KMS-11 (cell line): ENCODE data around the gene CGB2.

Experiments
- H2AFZ ChIP-seq: fragments of 200-600 bp; sonication (generic); 2 replicates; pipeline ENCODE4 v1.6.1; 2016; ENCODE audit warnings: antibody characterized with exemption, mixed run types, low read depth
- H3K27ac ChIP-seq: fragments of 200-600 bp; sonication (generic); 2 replicates; pipeline ENCODE4 v1.6.1; 2016; ENCODE audit warnings: mild to moderate bottlenecking, mixed run types
- H3K27me3 ChIP-seq: fragments of 200-600 bp; sonication (generic); 2 replicates; pipeline ENCODE4 v1.6.1; 2017; ENCODE audit warnings: mild to moderate bottlenecking, low read depth, mixed run types, moderate library complexity; ENCODE audit not compliant: insufficient read depth
- H3K36me3 ChIP-seq: fragments of 200-600 bp; sonication (generic); 2 replicates; pipeline ENCODE4 v1.6.1; 2017; ENCODE audit warnings: mild to moderate bottlenecking, mixed run types; ENCODE audit not compliant: insufficient read depth
- H3K4me1 ChIP-seq: fragments of 200-600 bp; sonication (generic); 2 replicates; pipeline ENCODE4 v1.6.1; 2016; ENCODE audit warnings: mild to moderate bottlenecking, low read depth, mixed run types; ENCODE audit not compliant: poor library complexity, severe bottlenecking
- H3K4me2 ChIP-seq: fragments of 200-600 bp; sonication (generic); 2 replicates; pipeline ENCODE4 v1.7.0; 2016; ENCODE audit warnings: mild to moderate bottlenecking, mixed run types
- H3K4me3 ChIP-seq: fragments of 200-600 bp; sonication (generic); IDR thresholded peaks from 2 replicates; pipeline ENCODE4 v1.6.1; 2017; ENCODE audit warnings: low read depth, low read length, mixed read lengths; ENCODE audit not compliant: insufficient read depth
- H3K79me2 ChIP-seq: fragments of 200-600 bp; sonication (generic); 2 replicates; pipeline ENCODE4 v1.6.1; 2016; ENCODE audit warnings: low read depth, mixed run types; ENCODE audit not compliant: insufficient read depth
- H3K9ac ChIP-seq: fragments of 200-600 bp; sonication (generic); 2 replicates; pipeline ENCODE4 v1.6.1; 2016; ENCODE audit warnings: mild to moderate bottlenecking, mixed run types
- H4K20me1 ChIP-seq: fragments of 200-600 bp; sonication (generic); 2 replicates; pipeline ENCODE4 v1.6.1; 2016; ENCODE audit warnings: mild to moderate bottlenecking, mixed run types; ENCODE audit not compliant: insufficient read depth
- TF ChIP-seq, protein P1 (sequence below): fragments of 200-600 bp; sonication (generic); conservative IDR thresholded peaks from 2 replicates; pipeline ENCODE4 v1.6.1; 2017; ENCODE audit warnings: low read depth, mild to moderate bottlenecking, antibody characterized with exemption, low read length, moderate library complexity, mixed read lengths

Gene CGB2

DNA sequence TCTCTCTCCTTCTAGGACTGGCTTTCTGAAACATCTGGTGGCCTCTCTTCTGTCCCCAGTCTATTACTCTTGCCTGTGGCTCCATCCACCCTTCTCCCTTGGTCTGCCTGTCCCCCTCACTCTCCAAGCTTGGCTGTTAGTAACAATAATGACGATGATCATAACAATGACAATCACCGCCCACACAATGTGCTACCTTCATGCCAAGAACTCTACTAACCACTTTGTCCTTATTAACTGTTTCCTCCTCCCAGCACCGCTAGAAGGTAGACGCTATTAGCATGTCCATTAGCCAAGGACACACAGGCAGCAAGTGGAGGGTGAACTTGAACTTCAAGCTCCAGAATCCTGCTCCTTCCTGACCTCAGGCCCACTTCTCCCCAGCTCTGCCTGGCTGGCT, 41.3 kb upstream of the CGB2 start:
- no peak overlapping the region for H3K9ac ChIP-seq
- no peaks in the 10 kb centered on the region for H3K36me3 ChIP-seq
- no peak overlapping the region for H3K27ac ChIP-seq
- H4K20me1 ChIP-seq, result no peaks in the 10 kb centered on the region
- H3K4me1 ChIP-seq, result peaks cover 15% of the 10 kb centered on the region
- H3K79me2 ChIP-seq, result peaks cover 38% of the 10 kb centered on the region
- no peaks in the 10 kb centered on the region for H3K27me3 ChIP-seq
- H3K4me3 ChIP-seq, result no peak overlapping the region
- TF ChIP-seq, protein P1, sequence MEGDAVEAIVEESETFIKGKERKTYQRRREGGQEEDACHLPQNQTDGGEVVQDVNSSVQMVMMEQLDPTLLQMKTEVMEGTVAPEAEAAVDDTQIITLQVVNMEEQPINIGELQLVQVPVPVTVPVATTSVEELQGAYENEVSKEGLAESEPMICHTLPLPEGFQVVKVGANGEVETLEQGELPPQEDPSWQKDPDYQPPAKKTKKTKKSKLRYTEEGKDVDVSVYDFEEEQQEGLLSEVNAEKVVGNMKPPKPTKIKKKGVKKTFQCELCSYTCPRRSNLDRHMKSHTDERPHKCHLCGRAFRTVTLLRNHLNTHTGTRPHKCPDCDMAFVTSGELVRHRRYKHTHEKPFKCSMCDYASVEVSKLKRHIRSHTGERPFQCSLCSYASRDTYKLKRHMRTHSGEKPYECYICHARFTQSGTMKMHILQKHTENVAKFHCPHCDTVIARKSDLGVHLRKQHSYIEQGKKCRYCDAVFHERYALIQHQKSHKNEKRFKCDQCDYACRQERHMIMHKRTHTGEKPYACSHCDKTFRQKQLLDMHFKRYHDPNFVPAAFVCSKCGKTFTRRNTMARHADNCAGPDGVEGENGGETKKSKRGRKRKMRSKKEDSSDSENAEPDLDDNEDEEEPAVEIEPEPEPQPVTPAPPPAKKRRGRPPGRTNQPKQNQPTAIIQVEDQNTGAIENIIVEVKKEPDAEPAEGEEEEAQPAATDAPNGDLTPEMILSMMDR, result no peak
- no peak overlapping the region for H2AFZ ChIP-seq
- no peak overlapping the region for H3K4me2 ChIP-seq

DNA sequence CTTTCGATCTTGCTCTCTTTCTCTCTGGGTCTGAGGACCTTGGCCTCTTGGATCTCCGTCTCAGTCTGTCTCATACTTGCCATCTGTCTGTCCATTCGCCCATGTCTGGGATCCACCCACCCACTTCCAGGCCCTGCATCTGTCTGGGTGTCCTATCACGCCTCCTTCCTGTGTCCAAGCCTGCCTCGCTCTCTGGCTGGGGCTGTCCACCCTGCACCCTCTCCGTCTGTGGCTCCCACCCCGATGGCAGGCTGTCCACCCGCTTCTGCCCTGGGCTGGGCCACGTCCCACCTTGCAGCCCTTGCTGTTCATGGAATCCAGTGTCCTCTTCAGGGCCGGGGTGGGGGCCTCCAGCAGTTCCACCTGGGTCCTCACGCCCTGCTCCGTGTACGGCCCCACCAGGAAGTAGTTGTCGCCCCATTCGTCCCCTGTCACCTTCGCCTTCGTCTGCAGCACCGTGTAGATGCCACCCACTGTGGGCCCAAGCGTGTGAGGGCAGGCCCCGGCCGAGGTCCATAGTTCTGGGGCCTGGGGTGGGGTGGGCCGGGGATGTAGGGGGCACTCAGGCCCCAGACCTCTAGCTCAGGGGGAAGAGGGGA, 40.6 kb upstream of the CGB2 start:
- Histone ChIP-seq H3K4me3 (no peak overlapping the region), H3K36me3 (no peaks in the 10 kb centered on the region), H3K27ac (no peak overlapping the region), H2AFZ (no peak overlapping the region), H3K4me1 (peaks cover 16% of the 10 kb centered on the region), H3K79me2 (peaks cover 45% of the 10 kb centered on the region), H3K27me3 (no peaks in the 10 kb centered on the region), H3K4me2 (no peak overlapping the region; the same call in 1 of the 2 replicates), H3K9ac (no peak overlapping the region), H4K20me1 (no peaks in the 10 kb centered on the region)
- TF ChIP-seq, protein P1, result no peak

DNA sequence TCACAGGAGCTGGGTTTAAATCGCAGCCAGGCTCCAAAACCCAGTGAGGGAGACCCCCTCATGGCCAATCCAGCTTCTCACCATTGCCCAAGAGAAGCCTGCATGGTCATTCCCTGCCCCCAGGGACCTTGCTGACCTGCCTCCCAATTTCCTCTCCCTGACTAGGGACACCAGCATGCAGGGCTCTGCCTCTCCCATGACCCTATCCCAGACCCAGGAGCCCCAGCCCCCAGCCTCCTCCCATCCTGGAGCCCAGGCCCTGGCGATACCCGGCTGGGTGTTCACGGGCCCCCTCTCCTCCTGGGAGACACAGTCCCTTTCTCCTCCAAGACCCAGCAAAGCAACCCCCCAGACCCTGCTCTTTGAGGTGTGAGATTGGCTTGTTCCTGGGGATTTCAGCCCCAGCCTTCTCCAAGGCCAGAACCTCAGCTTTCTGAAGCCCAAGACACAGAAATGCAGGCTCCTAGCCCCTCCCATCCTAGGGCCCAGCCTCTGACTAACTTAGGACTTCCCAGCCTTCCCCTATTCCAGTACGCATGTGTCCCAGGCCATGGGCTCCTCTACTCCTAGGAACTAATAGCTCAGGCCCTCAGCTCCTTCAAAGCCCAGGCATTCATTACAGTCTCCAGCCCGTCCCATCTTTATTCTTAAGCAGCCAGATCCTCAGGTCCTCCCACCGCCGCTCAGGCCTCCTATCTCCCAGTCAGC, 39.7 kb upstream of the CGB2 start:
- TF ChIP-seq, protein P1, result no peak
- Histone ChIP-seq H2AFZ (peak overlapping the region; percentile 66; the same call in 1 of the 2 replicates), H3K4me3 (no peak overlapping the region), H4K20me1 (no peaks in the 10 kb centered on the region), H3K9ac (peak overlapping the region; percentile 69; the same call in 1 of the 2 replicates), H3K79me2 (peaks cover 54% of the 10 kb centered on the region), H3K27ac (peak overlapping the region; percentile 52), H3K36me3 (no peaks in the 10 kb centered on the region), H3K4me2 (peak overlapping the region; percentile 100), H3K27me3 (no peaks in the 10 kb centered on the region), H3K4me1 (peaks cover 21% of the 10 kb centered on the region)

DNA sequence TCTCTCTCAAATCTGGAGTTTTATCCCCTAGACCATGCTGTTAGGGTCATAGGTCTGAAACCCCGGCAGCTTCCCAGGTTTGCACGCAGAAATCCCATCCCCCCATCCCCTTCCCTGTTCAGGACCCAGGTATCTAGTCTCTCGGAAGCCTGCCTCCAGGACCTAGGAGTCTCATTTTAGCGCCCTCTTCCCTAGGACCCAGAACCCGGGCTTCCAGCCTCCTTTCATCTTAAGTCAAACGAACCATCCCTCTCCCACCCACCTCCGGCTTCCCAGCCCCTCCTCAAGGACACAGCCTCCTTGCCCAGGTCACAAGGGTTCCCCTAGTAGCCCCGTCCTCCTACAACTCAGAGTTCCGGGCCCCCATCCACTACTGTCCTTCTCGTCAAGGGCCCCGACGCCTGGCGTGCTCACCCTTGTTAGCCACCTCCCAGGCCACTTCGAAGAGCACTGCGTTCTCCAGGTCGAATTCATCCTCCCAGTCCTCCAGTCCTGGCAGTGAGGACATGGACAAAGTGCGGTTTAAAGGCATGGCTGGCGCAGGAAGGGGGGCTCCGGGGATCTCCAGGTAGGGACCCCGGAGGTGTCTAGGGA, 39.0 kb upstream of the CGB2 start:
- TF ChIP-seq, protein P1, result no peak
- peak overlapping the region; percentile 60 for H3K4me3 ChIP-seq
- peaks cover 28% of the 10 kb centered on the region for H3K4me1 ChIP-seq
- H3K9ac ChIP-seq, result peak overlapping the region; percentile 69; the same call in 1 of the 2 replicates
- peaks cover 61% of the 10 kb centered on the region for H3K79me2 ChIP-seq
- peak overlapping the region; percentile 66 for H2AFZ ChIP-seq
- H3K4me2 ChIP-seq, result peak overlapping the region; percentile 100
- no peaks in the 10 kb centered on the region for H4K20me1 ChIP-seq
- H3K27ac ChIP-seq, result peak overlapping the region; percentile 52
- H3K27me3 ChIP-seq, result no peaks in the 10 kb centered on the region
- H3K36me3 ChIP-seq, result no peaks in the 10 kb centered on the region
